Activated T-helper 9 cell treated with anti-CD3 and anti-CD28 coated beads, Interleukin-2, amount 50 U/mL, for 16 hours (primary cell): ENCODE measurements around the gene ANKRD11.
"Not testable (repeated sequence)": the region's sequence is repeated elsewhere in the genome, so short reads cannot be mapped to it uniquely, and the experiment has no call there.

ENCODE experiments used
- DNase-seq: peaks from one replicate; pipeline ENCODE4 v3.0.0-alpha.2; 2020; ENCODE audit warnings: low read depth

Gene ANKRD11

GRCh38 chr16:89450537-89450936, 39.8 kb downstream of the ANKRD11 start:
- no peak for DNase-seq

DNA sequence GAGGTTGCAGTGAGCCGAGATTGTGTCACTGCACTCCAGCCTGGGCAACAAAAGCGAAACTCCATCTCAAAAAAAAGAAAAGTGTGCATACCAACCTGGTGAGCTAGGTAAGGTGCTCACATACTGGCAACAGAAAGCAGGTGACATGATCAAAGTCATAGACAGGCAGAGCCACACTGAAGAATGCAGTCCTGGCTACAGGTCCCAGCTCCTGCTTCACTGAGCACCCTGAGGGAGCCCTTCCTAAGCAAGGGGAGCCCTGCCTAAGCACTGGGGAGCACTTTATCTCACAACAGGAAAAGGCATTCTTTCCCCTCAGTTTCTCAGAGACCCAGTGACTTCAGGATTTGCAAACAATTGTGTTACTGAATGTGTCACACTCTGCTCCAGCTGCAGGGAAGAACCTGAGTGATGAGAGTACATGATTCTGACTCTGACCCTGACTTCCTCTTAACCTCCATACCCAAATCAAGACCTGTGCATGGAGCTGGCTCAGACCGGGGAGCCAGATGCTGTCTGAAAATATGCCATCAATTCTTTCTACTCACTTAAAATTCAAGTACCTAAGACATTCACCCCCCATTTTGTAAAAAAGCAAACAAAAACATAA, 40.5 kb downstream of the ANKRD11 start:
- no peak for DNase-seq

DNA sequence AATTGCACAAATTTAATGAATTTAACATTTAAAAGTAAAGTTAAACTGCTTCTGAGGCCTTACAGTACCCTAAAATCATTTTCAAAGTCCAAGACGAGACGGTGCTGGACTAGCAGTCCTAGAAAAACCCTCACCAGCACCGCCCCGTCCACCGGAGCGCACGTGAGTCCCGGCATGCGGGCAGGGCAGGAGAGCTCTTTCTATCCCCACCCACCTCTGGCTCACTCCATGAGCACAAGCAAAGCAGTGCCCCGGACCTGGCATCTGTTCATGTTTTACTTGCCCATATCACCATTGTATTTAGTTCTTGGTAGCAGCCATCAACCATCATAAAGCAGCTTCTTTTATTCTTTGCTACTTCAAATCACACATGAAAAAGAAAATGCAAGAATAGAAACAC, 41.7 kb downstream of the ANKRD11 start:
- no peak for DNase-seq

- DNase-seq, result no peak
Measured at GRCh38 chr16:89446975-89447293, 43.4 kb downstream of the ANKRD11 start.

- no peak for DNase-seq
Measured at GRCh38 chr16:89446136-89446974, 44.0 kb downstream of the ANKRD11 start.

DNA sequence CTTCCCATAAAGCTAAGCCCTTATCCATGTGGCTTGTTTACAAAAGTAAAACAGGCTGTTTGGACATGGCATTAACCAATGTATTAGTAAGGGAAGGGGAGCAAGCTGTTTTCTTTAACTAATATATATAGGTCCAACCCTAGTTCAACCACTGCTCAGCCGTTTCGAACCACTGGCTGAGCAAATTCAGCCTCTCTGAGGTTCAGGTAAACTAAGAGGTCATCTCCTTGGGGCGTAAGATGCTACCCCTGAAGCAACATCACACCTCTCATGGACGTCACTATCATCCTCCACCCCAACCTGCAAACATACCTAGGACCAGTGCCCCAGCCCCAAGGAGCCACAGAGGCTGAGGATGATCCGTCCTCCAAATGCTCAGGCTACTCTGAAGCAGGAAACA, 45.2 kb downstream of the ANKRD11 start:
- DNase-seq, result no peak

- DNase-seq, result no peak
Measured at GRCh38 chr16:89444728-89445127, 45.6 kb downstream of the ANKRD11 start.

DNA sequence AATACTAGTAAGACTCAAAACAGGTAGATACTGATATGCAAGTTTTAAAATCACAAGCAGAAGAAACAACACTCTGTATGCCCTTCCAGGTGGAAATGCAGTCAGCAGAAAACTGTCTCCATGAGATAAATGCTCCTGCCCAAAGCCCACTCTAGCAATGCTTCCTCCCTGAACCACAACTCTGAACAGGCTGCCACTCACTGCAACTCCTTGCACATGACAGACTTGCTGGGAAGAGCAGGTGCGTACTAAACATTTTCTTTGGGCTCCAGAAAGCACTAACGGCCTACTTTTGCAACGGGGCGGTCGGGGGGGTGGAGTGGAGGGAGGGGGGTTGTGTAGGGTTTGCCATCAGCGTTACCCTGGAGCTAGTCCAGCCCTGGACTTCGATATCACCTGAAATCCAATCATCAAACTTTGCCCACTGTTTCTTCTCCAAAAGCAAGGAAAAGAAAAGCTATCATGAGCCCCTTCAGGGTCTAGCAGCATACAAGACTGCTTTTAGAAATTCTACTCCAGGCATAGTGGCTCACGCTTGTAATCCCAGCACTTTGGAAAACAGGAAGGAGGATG, 46.1 kb downstream of the ANKRD11 start:
- DNase-seq, result no peak

DNA sequence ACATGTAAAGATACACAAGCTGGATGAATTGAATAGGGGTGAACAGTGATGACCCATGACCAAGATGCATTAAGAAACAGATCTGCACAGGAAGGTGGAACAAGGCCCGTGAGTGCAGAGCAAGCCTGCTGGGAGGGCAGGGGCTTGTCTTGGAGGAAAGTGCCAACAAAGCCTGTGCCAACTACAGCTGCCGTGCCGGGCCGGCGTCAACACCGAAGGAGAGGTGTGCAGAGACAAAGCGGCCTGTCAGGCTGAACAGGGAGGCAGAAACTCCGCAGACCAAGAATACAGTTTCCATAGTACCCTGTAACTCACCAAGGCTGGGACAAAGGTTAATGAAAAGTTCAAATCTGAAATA, 46.7 kb downstream of the ANKRD11 start:
- DNase-seq, result no peak

DNA sequence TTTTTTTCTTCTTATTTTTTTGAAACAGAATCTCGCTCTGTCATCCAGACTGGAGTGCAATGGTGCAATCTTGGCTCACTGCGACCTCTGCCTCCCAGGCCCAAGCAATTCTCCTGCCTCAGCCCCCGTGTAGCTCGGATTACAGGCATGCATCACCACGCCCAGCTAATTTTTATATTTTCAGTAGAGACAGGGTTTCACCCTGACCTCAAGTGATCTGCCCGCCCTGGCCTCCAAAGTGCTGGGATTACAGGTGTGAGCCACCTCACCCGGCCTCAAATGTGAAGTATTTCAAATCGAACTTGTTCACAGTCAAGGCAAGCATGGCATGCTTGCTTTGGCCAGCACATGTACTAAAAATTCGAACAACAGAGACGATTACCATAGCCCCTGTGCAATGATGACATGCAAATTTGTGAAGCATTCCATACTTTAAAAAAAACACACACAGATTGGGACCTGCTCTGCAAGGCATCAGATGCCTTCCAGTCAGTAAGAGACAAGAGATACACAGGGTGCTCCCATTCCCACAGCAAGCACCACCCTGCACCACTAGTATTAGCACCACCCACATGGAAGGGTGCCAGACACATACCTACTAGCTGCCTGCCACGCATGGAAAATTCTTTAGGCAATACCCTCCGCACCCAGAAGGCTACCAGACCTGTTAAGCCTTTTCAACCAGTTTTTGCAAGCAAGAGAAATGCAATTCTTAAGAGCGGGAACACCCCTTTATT, 47.2 kb downstream of the ANKRD11 start:
- no peak for DNase-seq

DNA sequence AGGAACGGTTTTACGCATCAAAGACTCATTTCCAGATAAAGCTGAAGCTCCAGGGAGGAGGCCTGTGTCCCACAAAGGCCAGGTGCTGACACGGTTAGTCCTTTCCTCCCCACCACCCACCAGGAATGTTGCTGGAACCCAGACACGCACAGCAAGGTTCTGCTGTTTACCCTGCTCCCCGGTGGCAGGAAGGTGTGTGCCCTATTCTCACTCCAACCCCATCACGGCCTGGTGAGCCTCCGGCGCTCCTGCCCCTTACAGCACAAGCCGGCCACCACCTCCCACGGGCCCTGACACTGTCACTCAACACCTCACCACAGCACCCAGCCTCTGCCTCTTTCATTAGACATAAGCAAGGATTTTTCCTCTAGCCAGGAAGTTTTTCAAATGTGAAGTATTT, 47.8 kb downstream of the ANKRD11 start:
- no peak for DNase-seq

- no peak for DNase-seq
Measured at GRCh38 chr16:89439659-89440058, 50.7 kb downstream of the ANKRD11 start.

- no peak for DNase-seq
Measured at GRCh38 chr16:89437991-89438390, 52.4 kb downstream of the ANKRD11 start.

- DNase-seq, result no peak
Measured at GRCh38 chr16:89437251-89437987, 52.9 kb downstream of the ANKRD11 start.

DNA sequence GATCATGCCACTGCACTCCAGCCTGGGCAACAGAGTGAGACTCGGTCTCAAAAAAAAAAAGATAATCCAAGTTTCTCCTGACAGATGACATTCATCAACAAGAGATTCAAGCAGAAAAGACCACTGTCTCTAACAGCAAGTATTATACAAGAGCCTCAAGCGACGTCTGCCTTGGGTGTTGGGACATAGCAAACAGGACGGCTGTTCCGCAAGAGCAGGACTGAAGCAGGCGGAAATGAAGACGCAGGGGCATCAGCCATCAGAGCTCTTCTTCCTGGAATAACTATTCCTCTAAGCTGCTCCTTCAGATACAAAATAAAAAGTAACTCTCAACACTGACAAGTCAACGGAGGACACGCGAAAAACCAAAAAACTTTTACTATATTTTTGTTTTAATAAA, 54.0 kb downstream of the ANKRD11 start:
- no peak for DNase-seq

GRCh38 chr16:89435059-89435458, 55.3 kb downstream of the ANKRD11 start:
- DNase-seq, result not testable (repeated sequence)

DNA sequence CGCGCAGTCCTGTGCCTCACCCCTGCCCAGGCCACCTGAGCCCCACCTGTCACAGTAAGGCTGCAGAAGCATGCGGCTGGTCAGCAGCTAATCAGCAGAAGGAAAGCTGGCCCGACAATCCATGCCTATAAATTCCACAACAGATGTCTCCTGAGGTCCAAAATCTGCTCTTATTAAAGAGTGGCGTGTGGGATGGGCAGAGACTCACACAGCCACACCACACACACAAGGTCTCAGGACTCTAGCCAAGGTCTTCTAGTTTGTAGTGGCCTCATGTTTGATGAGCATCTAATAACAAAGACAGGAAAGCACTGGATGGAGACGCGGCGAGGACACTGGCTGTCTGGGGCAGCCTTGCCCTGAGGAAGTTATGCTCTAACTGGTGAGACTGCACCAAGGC, 55.9 kb downstream of the ANKRD11 start:
- no peak for DNase-seq

GRCh38 chr16:89433363-89433984, 56.9 kb downstream of the ANKRD11 start:
- DNase-seq, result not testable (repeated sequence)

GRCh38 chr16:89431630-89432029, 58.7 kb downstream of the ANKRD11 start:
- no peak for DNase-seq

DNA sequence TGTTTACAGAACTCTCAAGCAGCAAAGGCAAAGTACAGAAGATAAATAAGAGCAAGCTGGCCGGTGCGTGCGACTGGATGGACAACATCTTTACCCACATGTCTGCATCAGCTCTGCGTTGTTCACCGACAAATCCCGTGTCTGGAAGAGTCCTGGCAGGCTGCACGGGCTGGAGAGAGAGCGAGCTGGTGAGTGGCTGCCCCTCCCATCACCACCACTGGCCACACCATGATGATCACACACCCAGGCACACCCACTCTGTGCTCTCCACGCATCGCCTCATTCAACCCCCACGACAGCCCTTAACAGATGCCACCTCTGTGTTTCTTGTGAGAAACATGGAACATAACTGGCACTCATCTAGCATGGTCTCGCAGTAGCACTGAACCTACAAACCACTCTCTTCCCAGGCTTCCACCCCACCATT, 59.2 kb downstream of the ANKRD11 start:
- no peak for DNase-seq

DNA sequence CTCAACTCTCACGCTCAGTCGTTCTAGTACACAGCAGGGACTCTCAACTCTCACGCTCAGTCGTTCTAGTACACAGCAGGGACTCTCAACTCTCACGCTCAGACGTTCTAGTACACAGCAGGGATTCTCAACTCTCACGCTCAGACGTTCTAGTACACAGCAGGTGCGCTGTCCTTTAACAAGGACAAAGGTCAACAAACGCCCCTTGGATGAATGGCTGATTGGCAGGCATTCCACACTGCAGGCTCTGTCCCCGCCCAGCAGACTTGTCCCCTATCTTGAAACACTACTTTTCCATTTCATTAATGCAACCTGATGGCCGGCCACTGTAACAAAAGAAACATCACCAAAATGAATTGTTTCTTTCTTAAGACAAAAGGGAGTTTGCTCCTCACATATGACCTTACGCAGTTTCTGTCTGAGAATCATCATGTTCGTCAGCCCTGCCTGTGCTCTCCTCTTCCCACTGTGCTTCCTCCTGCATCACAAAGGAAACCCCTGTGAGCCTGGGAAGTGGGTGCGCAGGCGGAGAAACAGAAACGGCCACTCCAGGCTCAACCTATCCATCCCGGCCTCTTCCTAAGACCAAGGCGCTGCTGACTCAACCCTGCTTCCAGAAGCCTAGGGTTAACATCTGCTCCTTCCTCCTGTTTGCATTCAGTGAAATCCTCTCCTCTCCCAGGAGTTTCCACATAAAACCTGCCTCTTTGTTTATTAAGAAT, 59.8 kb downstream of the ANKRD11 start:
- DNase-seq, result no peak
